CD14-positive monocyte (primary cell): ENCODE measurements around the gene SPRN. TPM values are rescaled to one million over a fixed set of nuclear protein-coding genes. Genes with fewer than 3 reads are reported as not detected.

Source experiments
- DNase-seq, 3 donors: peaks; one replicate each; pipeline ENCODE4 v3.0.0-alpha.2; 2011 to 2022
- H2AFZ ChIP-seq: 2 replicates; pipeline ENCODE4 v1.6.0; 2012; ENCODE audit warnings: mild to moderate bottlenecking, low read depth, low read length, inconsistent platforms; ENCODE audit not compliant: insufficient read depth, poor library complexity, severe bottlenecking
- H3K27ac ChIP-seq, 2 donors: 1 replicate in 1 of 2; 2 replicates in 1 of 2; pipeline ENCODE4 v1.5.1; 2012 to 2013; ENCODE audit warnings: low read length in 2 of 2, control low read depth in 1 of 2, inconsistent platforms in 1 of 2, low read depth in 1 of 2, mild to moderate bottlenecking in 1 of 2
- H3K27me3 ChIP-seq, 2 donors: one replicate each; pipeline versions ENCODE4 v1.6.0 to v1.6.1; 2011 to 2013; ENCODE audit warnings: low read length in 2 of 2; ENCODE audit not compliant: control insufficient read depth in 2 of 2, insufficient read depth in 2 of 2
- H3K36me3 ChIP-seq, 2 donors: replicated peaks in 1 of 2; 1 replicate in 1 of 2; 2 replicates in 1 of 2; pipeline versions ENCODE4 v1.5.1 to v1.6.1; 2012 to 2013; ENCODE audit warnings: low read length in 2 of 2, control low read depth in 1 of 2, inconsistent platforms in 1 of 2, mild to moderate bottlenecking in 1 of 2; ENCODE audit not compliant: insufficient read depth in 2 of 2, control insufficient read depth in 1 of 2
- H3K4me1 ChIP-seq, 2 donors: 1 replicate in 1 of 2; 2 replicates in 1 of 2; pipeline versions ENCODE4 v1.5.1 to v1.6.1; 2012 to 2013; ENCODE audit warnings: low read length in 2 of 2, control low read depth in 1 of 2, inconsistent platforms in 1 of 2, mild to moderate bottlenecking in 1 of 2, moderate library complexity in 1 of 2; ENCODE audit not compliant: insufficient read depth in 2 of 2, control insufficient read depth in 1 of 2
- H3K4me2 ChIP-seq: replicated peaks from 2 replicates; pipeline ENCODE3; 2012; ENCODE audit warnings: low read length, moderate library complexity, mild to moderate bottlenecking; ENCODE audit not compliant: poor library complexity, severe bottlenecking; ENCODE audit errors: extremely low read depth
- H3K4me3 ChIP-seq, 3 experiments: fragments of 200-600 bp in 1 of 3; sonication (generic) in 1 of 3; replicated peaks in 1 of 3; 1 replicate in 2 of 3; 2 replicates in 1 of 3; pipeline ENCODE4 v1.5.1; 2011 to 2013; ENCODE audit warnings: low read length in 3 of 3, mild to moderate bottlenecking in 3 of 3, control low read depth in 2 of 3, low read depth in 2 of 3, inconsistent platforms in 1 of 3, moderate library complexity in 1 of 3
- H3K79me2 ChIP-seq: 2 replicates; pipeline ENCODE4 v1.6.0; 2012; ENCODE audit warnings: mild to moderate bottlenecking, control low read depth, inconsistent platforms, low read length, moderate library complexity; ENCODE audit not compliant: insufficient read depth
- H3K9ac ChIP-seq: 2 replicates; pipeline ENCODE4 v1.6.0; 2017; ENCODE audit warnings: low read length, mild to moderate bottlenecking; ENCODE audit not compliant: insufficient read depth, poor library complexity, severe bottlenecking
- H3K9me3 ChIP-seq, 2 donors: replicated peaks in 1 of 2; 1 replicate in 1 of 2; 2 replicates in 1 of 2; pipeline versions ENCODE4 v1.5.1 to v1.6.1; 2012 to 2013; ENCODE audit warnings: low read length in 2 of 2, control low read depth in 1 of 2; ENCODE audit not compliant: control insufficient read depth in 1 of 2, insufficient read depth in 1 of 2
- H4K20me1 ChIP-seq: 2 replicates; pipeline ENCODE4 v1.6.0; 2012; ENCODE audit warnings: mild to moderate bottlenecking, low read length, control low read depth, moderate library complexity; ENCODE audit not compliant: insufficient read depth
- H3K27ac Mint-ChIP-seq, 7 donors: one replicate each; pipeline ENCODE4 v1.8.0; 2020; ENCODE audit warnings: mild to moderate bottlenecking in 7 of 7, mixed read lengths in 7 of 7, moderate library complexity in 6 of 7, inconsistent platforms in 2 of 7
- H3K27me3 Mint-ChIP-seq, 3 donors: one replicate each; pipeline ENCODE4 v1.8.0; 2021 to 2022; ENCODE audit warnings: low read depth in 3 of 3, mild to moderate bottlenecking in 3 of 3, mixed read lengths in 3 of 3, moderate library complexity in 3 of 3, inconsistent platforms in 1 of 3
- H3K36me3 Mint-ChIP-seq, 2 donors: one replicate each; pipeline ENCODE4 v1.8.0; 2020; ENCODE audit warnings: mixed read lengths in 2 of 2, inconsistent platforms in 1 of 2, mild to moderate bottlenecking in 1 of 2
- H3K4me1 Mint-ChIP-seq: one replicate; pipeline ENCODE4 v1.8.0; 2020; ENCODE audit warnings: mild to moderate bottlenecking, mixed read lengths
- H3K4me3 Mint-ChIP-seq, 2 donors: one replicate each; pipeline ENCODE4 v1.8.0; 2020; ENCODE audit warnings: mild to moderate bottlenecking in 2 of 2, mixed read lengths in 2 of 2, moderate library complexity in 1 of 2
- H3K9me3 Mint-ChIP-seq, 7 donors: one replicate each; pipeline ENCODE4 v1.8.0; 2020 to 2022; ENCODE audit warnings: mixed read lengths in 7 of 7, mild to moderate bottlenecking in 6 of 7, moderate library complexity in 6 of 7, inconsistent platforms in 2 of 7
- CTCF ChIP-seq: fragments of 200-600 bp; IDR thresholded peaks from one replicate; pipeline ENCODE4 v1.8.0; 2022; ENCODE audit warnings: antibody characterized with exemption, mild to moderate bottlenecking
- WGBS: methylation state at CpG from one replicate; pipeline ENCODE4 v1.1.5; 2013; ENCODE audit warnings: missing lambda C conversion rate; ENCODE audit not compliant: insufficient coverage; 5-methylcytosine and 5-hydroxymethylcytosine counted together
- intact Hi-C, 2 donors: fragments of 100-400 bp; cut with micrococcal nuclease; formaldehyde crosslinking; loops; one replicate each; pipeline versions ENCODE4 v1.15.0 to v1.15.1; 2023
- polyA plus RNA-seq, 3 donors: library from polyadenylated mRNA; depleted of rRNA in 1 of 3; unstranded in 2 of 3; stranded (reverse) in 1 of 3; fragments of 300-500 nt in 2 of 3; fragments of >200 nt in 1 of 3; fragmentation: Illumina TruSeq in 2 of 3; gene quantifications; 1 replicate in 2 of 3; 2 replicates in 1 of 3; pipeline ENCODE4 v1.2.3, GENCODE V29; 2012 to 2021

The SPRN gene
- polyA plus RNA-seq, 3 donors, result not detected

- intact Hi-C loops, result no loop called here
- Histone ChIP-seq H3K9ac (no peak overlapping the region), H3K9me3 (peaks cover 0 to 6% of the 10 kb centered on the region in 2 donors), H3K4me2 (no peak overlapping the region), H3K36me3 (no peaks in the 10 kb centered on the region), H3K4me1 (no peaks in the 10 kb centered on the region), H3K79me2 (no peaks in the 10 kb centered on the region), H4K20me1 (no peaks in the 10 kb centered on the region), H2AFZ (no peak overlapping the region), H3K27ac (no peak overlapping the region), H3K4me3 (no peak overlapping the region), H3K27me3 (peaks cover 0 to 2% of the 10 kb centered on the region in 2 donors)
- Mint-ChIP-seq H3K27me3 (peaks cover 9 to 12% (median 12%) of the 10 kb centered on the region in 3 donors), H3K4me3 (no peak overlapping the region), H3K36me3 (no peaks in the 10 kb centered on the region), H3K27ac (no peak overlapping the region), H3K9me3 (peaks cover 5 to 11% (median 7%) of the 10 kb centered on the region in 7 donors), H3K4me1 (no peaks in the 10 kb centered on the region)
- DNase-seq, result no peak
- no peak for TF ChIP-seq CTCF
- 95% methylated on average over 17 of the region's 17 CpGs for WGBS
These were observed 43.0 kb upstream of the SPRN start for GRCh38 chr10:133467286-133467911.

DNA sequence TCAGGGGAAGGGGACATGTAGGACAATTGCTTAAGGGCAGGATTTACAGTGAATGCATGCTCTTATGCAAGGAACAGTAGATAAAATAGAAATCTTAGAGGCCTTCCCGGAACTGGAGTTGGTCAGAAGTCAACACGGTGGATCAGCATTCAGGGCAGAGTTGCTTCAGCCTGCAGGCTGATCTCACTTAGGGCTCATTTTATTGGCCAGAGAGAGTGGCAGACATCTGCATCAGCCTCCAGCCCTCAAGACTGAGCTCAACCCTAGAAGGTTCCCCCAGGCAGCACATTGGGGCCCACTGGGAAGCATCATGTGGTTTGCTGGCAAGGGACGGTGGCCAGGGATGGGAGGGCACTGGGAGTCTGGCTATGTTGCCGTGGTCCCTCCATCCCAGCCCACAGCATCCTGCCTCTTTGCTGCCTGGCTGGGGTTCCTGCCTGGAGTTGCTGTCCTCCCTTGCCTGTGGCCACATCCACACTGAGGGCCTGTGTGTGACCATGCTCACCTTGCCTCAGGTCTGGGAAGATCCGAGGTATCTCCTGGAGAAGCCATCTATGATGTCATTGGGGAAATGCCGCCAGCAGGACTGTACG, 42.4 kb upstream of the SPRN start:
- Histone ChIP-seq H3K27ac (no peak overlapping the region), H3K27me3 (peaks cover 0 to 2% of the 10 kb centered on the region in 2 donors), H2AFZ (no peak overlapping the region), H3K4me1 (no peaks in the 10 kb centered on the region), H3K36me3 (no peaks in the 10 kb centered on the region), H3K9ac (no peak overlapping the region), H3K4me2 (no peak overlapping the region), H3K9me3 (peaks cover 0 to 6% of the 10 kb centered on the region in 2 donors), H3K4me3 (no peak overlapping the region), H4K20me1 (no peaks in the 10 kb centered on the region), H3K79me2 (no peaks in the 10 kb centered on the region)
- H3K27ac Mint-ChIP-seq, result no peak overlapping the region
- H3K4me3 Mint-ChIP-seq, result no peak overlapping the region
- WGBS, result 96% methylated on average over 7 of the region's 7 CpGs
- peaks cover 5 to 11% (median 7%) of the 10 kb centered on the region in 7 donors for H3K9me3 Mint-ChIP-seq
- intact Hi-C loops, result no loop called here
- TF ChIP-seq CTCF, result no peak
- no peaks in the 10 kb centered on the region for H3K36me3 Mint-ChIP-seq
- no peak for DNase-seq
- H3K27me3 Mint-ChIP-seq, result peaks cover 10 to 12% (median 12%) of the 10 kb centered on the region in 3 donors
- no peaks in the 10 kb centered on the region for H3K4me1 Mint-ChIP-seq
